GM21515 (cell line): ENCODE data around the gene PRKCA.
"Not testable (repeated sequence)": the region's sequence is repeated elsewhere in the genome, so short reads cannot be mapped to it uniquely, and the experiment has no call there.

ENCODE experiments used
- ATAC-seq: cut with Tn5 transposase; IDR thresholded peaks from one replicate; pipeline ENCODE4 v1.9.1; 2021; ENCODE audit not compliant: unreplicated experiment

PRKCA gene

DNA sequence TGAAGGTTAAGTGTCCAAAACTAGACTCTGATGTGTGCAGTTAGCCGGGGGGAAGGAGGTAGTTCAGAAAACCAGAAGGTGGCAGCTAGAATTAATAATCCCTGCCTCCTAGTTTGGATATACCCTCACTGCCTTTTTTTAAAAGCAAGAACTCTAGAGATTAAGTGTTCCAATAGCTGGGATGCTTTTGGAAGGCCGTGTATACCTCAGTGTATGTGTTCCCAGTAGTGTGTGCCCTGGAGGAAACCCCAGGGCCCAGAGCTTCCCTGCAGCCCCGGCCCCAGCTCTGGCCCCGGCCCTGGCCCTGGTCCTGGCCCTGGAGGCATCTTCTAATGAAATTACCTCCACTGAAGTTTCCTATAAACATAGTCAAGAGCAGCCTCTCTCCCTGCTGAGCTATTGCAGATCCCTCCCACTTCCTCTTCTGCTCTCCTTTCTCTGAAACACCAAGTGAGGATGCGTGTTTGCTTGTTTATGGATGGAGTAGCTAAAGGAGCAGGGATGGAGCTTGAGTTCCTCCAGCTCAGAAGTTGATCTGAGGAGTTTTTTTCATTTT, 130.7 kb downstream of the PRKCA start:
- no peak for ATAC-seq

DNA sequence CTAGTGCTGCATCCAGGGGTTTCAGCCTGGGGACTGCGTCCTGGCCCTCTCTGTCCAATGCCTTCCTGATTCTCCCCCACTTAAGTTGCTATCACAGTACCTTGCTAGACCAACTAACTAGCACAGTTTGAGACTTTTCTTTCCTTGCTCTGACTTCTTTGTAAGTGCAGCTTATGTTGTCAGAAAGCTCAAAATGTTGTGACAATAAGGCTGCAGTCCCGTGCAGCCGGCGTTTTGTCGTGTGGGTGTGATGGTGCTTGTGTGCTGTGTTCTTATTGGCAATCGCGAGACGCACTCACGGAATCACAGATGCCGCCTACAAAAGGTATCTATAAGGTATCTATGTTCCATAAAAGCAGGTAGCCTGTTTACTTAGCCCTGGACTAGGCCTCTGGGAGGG, 132.8 kb downstream of the PRKCA start:
- no peak for ATAC-seq

- ATAC-seq: no peak
Observed at GRCh38 chr17:66436631-66437030, 134.2 kb downstream of the PRKCA start.

GRCh38 chr17:66437476-66438026, 135.1 kb downstream of the PRKCA start:
- no peak for ATAC-seq

DNA sequence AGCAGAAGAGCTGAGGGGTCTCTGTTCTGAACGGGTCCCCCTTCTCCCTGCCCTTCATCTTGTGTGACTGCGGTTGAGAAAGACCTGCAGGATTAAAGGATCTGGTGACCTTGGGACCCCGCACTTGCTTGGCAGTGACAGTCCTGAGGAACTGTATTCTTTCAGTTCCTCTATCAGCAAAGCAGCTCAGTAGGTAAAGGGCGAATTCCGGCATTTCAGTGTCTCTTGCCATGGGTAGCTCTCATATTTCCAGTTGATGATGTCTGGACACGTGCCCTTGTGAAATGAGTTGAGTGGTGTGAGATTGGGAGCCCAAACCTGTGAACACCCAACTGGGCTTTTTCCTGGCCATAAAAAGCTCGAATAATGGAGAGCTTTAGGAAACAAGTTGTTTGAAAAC, 135.7 kb downstream of the PRKCA start:
- ATAC-seq: no peak

- peak; percentile 96 for ATAC-seq
Observed at GRCh38 chr17:66441101-66441661, 138.8 kb downstream of the PRKCA start.

GRCh38 chr17:66443166-66443565, 140.8 kb downstream of the PRKCA start:
- ATAC-seq: no peak

GRCh38 chr17:66443606-66444005, 141.2 kb downstream of the PRKCA start:
- no peak for ATAC-seq

DNA sequence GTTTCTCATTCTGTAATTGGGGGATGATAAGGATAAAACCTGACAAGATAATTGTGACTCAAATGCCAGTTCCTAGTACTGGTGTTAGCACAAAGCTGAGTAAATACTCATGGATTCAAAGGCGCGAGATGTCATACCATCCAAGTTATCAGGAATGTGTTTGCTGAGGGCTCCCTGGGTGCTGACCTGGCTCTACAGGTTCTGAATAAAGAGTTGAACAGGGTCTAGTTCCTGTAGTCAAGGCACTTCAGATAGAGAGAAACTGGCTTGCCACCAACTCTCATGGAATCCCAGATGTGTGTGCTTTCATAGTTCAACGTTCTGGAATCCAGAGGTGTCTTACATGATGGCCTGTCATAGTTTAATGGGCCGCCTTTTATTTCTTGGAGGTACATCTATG, 141.6 kb downstream of the PRKCA start:
- no peak for ATAC-seq

GRCh38 chr17:66445229-66445628, 142.8 kb downstream of the PRKCA start:
- ATAC-seq: no peak

DNA sequence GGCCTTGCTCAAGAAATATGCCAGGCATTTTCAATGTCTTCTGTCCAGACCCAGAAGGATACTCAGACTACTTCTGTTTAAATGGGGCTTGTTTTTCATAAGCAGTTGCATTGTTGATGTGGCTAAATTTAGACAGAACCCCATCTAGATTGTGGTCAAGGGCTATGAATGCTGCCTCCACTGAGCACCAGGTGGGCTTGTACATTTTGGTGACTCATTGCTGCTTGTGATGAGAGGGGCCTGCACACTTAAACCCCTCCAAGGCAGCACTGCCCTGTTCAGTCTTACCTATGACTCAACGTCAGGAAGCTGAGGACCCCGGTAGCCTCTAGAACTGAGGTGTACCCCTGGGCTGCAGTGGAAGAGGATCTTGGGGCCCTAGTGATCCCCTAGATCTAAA, 144.0 kb downstream of the PRKCA start:
- ATAC-seq: no peak

GRCh38 chr17:66447159-66447558, 144.7 kb downstream of the PRKCA start:
- ATAC-seq: no peak

- ATAC-seq: no peak
Observed at GRCh38 chr17:66448026-66448639, 145.7 kb downstream of the PRKCA start.

GRCh38 chr17:66449418-66449977, 147.1 kb downstream of the PRKCA start:
- no peak for ATAC-seq

DNA sequence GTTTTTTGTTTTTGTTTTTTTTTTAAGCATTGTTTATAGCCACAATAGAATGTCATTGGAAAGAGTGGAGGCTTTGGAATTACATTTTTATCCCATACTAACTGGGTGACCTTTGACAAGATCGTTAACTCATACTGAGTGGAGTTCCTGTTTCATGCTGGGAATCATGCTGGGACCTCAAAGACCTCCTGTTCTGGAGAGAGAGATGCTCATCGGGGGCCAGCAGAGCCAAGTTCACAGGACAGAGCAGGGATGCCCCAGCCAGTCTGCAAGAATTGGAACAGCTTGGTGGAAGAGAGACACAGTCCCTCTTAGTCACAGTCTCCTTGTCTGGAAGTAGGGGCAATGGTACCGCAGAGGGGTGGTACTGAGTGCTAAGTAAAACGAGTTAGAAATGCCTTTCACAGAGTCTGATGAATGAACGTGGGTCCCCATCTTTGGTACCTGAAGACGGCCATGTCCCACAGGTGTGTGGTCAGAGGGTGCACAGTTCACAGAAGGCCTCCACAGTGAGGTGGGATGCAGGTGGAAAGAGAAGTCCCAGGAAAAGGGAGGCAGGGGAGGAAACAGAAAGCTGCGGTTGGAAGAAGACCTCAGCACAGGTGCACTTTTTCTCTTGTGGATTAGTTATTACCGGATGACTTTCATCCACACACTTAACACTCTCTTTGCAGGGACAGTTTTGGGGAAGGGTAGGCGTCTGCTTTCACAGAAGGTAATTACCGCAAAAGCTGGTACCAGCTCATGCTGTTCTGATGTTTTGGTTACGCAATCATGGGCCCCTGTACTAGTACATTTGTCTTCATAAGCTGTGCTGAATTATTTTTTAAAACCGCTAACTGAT, 147.8 kb downstream of the PRKCA start:
- no peak for ATAC-seq

- ATAC-seq: no peak
Observed at GRCh38 chr17:66450852-66451158, 148.4 kb downstream of the PRKCA start.

DNA sequence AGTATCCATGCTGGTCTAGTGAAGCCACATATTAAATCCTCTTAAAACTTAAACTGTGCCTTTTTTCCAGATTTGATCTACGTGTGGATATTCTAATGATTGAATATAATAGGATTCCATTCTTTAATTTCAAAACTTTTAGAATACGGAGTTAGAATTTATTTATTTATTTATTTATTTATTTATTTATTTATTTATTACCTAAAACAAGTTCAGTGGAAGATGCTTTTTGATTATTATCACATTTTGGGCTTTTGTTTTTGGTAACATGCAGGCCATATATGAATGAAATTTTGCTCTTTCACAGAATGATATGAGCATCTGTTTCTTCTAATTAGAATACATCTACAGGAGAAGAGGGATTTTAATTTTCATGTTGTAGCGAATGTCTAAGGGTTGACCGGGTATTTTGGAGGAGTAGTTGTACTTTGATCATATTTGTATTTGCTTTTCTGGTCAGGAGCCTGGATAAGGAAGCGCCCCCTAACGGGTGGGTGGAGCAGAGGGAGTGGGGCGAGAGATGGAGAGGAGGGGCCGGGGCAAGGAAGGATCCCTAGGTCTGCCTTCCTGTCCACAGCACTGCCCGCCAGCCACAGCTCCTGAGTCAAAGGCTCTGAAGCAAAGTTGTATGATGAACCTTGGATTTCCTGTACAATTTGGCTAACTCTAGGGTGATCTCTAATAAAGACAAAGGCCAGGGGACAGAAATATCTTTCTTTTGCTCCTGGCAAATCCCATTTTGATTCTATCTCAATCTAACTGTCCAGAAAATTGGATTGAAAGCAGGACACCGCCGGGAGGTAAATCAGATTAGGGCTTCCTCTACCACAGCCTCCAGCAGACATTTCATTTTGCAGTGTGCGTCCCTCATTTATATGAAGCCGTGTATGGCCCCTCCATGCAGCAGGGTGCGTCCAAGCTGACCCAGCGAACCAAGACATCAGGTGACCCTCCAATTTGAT, 149.1 kb downstream of the PRKCA start:
- ATAC-seq: no peak

- ATAC-seq: no peak
Observed at GRCh38 chr17:66455060-66455459, 152.6 kb downstream of the PRKCA start.

- not testable (repeated sequence) for ATAC-seq
Observed at GRCh38 chr17:66457499-66457898, 155.1 kb downstream of the PRKCA start.

- ATAC-seq: no peak
Observed at GRCh38 chr17:66458782-66459181, 156.4 kb downstream of the PRKCA start.
